GM21529 (cell line): ENCODE results near the gene ADAP2.
"Not testable (repeated sequence)": the region's sequence is repeated elsewhere in the genome, so short reads cannot be mapped to it uniquely, and the experiment has no call there.

Experiments used
- ATAC-seq: cut with Tn5 transposase; IDR thresholded peaks from one replicate; pipeline ENCODE4 v1.9.1; 2021; ENCODE audit not compliant: unreplicated experiment

ADAP2 gene

DNA sequence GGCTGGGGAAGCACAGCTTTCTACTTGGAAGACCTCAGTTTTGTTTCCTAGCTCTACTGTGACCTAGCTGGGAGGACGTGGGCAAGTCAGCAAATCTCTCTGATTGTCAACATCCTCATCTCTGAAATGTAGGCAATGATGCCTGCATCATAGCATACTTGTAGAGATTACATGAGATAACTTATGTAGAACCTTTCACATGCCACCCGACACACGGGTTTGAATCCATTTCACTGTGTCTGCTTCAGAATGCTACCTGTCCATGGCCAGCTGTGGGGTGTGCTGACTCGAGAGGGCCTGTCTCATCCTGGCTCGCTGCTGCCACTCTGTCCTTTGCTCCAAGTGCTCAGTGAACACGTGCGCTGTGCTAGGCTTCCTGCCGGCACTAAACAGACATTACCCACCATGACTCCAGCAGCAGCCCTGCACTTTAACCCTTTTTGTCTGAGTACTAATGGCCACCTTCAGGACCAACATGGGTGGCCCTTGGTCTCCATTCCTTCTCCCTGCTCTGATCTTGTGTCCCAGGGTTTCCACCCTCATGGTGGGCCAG, 7.4 kb downstream of the ADAP2 start:
- ATAC-seq = no peak

DNA sequence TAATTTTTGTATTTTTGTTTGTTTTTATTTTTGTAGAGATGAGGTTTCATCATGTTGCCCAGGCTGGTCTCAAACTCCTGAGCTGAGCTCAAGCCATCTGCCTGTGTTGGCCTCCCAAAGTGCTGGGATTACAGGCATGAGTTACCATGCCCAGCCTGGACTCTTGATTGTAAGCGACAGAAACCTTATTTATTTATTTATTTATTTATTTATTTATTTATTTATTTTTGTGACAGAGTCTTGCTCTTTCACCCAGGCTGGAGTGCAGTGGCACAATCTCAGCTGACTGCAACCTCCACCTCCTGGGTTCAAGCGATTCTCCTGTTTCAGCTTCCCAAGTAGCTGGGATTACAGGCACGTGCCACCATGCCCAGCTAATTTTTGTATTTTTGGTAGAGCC, 8.1 kb downstream of the ADAP2 start:
- not testable (repeated sequence) for ATAC-seq

DNA sequence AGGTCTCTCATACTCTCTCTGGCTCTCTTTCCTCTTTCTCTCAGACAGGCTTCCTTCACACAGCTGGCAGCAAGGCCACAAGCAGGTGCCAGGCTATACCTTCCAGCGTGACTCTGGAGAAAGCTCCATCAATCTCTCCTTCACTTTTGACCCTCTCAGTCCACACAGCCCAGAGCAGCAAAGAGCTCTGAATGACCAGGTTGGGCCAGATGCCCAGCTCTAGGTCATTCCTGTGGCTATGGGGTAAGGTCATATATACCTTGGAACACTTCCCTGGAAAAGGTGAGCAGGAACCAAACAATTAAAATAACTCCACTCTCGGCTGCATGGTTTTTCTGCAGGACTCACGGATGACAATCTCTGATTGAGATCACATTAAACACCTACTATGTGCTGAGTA, 8.8 kb downstream of the ADAP2 start:
- no peak for ATAC-seq

DNA sequence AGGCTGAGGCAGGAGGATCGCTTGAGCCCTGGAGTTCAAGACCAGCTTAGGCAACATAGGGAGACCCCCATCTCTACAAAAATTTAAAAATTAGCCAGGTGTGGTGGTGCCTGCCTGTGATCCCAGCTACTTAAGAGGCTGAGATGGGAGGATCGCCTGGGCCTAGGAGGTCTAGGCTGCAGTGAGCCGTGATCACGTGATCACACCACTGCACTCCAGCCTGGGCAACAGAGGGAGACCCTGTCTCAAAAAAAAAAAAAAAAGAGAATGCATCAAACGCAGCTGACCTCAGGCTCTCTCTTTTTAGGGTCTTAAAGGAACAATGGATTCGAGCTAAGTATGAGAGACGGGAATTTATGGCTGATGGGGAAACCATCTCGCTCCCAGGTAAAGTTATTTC, 9.8 kb downstream of the ADAP2 start:
- ATAC-seq = not testable (repeated sequence)

DNA sequence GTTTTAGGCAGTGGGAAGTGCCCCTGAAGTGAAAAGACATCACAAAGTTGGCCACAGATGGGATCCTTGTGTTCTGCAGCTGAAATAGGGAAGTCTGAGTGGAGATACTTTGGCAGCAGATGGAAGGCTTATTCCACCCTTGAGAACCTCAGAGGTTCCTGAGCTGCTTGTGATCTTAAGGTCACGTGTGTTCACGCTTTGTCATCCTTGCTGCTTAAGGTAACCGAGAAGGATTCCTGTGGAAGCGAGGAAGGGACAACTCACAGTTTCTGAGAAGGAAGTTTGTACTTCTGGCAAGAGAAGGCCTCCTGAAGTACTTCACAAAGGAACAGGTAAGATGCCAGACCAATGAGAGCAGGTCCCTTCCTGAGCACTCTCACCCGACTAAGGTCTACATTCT, 12.2 kb downstream of the ADAP2 start:
- ATAC-seq = no peak

DNA sequence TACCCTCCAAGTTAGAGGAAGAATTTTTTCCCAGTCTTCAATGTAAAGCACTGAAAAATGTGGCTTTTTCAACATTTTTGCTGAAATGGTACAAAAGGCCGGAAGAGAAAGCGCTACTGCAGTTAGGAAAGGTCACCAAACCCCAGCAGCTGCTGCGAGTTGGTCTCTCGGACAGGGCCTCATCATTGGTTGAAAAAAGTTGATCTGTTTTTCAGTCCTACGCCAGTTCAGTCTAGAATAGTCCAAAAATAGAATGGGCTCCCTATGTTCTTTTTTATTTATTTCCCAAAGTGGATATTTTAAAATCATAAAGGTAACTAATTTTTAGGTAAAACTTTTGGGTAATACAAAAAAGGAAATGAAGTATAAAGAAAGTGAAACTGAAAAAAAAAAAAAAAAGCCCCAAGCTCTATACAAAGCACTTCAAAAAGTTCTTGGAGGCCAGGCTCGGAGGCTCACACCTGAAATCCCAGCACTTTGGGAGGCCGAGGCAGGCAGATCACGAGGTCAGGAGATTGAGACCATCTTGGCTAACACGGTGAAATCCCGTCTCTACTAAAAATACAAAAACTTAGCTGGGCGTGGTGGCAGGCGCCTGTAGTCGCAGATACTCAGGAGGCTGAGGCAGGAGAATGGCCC, 17.4 kb downstream of the ADAP2 start:
- ATAC-seq = no peak

DNA sequence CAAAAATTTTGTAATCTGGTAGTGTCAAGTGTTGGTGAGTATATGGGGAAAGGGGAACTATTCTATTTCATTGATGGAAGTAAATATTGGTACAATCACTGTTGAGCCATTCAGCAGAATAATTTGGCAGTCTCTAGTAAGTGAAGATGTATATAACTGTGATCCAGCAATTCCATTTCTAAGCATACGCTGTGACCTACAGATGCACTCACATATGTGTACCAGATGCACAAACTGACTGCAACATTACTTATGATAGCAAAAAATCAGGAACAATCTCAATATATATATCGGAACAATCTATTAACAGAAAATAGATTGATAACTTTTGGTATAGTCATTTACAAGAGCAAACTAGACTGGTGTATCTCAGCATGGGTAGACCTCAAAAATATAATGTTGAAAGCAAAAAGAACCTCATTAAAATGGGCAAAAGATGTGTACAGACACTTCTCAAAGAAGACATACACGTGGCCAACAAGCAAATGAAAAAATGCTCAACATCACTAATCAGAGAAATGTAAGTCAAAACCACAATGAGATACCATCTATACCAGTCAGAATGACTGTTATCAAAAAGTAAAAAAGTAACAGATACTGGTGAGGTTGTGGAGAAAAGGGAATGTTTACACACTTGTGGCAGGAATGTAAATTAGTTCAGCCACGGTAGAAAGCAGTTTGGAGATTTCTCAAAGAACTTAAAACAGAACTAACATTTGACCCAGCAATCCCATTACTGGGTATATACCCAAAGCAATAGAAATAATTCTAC, 20.7 kb downstream of the ADAP2 start:
- ATAC-seq = no peak

GRCh38 chr17:30947796-30948195, 26.1 kb downstream of the ADAP2 start:
- no peak for ATAC-seq

DNA sequence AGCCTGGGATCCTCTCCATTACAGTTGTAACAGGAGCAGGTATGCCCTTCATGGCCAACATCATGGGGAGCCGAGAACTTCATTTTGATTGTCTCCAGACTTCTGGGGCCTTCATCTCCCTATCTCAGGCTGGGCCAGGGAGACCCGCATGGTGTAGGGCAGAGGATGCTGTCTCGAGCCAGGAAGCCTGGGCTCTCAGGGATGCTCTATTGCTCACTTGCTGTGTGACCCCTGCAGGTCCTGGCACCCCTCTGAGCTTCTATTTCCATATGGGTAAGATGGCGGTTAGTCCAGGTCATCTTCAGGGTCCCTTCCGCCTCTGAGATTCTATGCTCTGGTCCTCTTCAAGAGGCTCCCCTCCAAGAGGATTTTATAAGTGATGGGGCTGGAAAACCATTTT, 28.4 kb downstream of the ADAP2 start:
- no peak for ATAC-seq

DNA sequence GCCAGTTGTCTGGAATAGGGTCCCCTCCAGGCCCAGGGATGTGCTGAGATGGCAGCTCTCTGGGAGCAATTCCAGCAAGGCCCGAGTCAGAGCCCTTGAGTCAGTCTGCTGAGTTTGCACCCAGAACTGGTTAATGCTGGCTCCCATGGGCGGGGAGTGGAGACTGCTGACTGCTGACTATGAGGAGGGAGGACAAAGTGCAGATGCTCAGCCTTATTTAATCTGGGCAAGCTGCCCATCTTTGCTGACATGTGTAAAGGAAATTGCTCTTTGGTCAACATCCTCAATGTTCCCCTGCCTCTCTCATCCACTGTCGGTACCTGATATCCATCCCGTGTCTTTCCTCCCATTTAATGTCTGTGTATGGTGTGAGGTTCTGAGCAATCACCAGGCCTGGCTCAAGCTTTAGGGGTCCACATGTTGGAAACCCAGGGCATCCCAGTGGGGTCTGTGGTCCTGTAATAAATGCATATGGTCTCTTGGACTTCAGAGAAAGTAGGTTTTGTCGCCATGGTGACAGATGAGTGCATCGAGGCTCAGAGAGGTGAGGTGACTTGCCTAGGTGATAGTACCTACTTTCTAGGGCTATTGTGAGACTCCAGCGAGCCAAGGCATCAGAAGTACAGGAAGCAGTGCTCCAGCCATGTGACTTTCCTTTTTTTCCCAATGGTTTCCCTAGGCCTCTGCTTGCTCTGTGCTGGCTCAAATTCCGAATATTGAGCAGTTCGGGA, 29.1 kb downstream of the ADAP2 start:
- ATAC-seq = no peak

DNA sequence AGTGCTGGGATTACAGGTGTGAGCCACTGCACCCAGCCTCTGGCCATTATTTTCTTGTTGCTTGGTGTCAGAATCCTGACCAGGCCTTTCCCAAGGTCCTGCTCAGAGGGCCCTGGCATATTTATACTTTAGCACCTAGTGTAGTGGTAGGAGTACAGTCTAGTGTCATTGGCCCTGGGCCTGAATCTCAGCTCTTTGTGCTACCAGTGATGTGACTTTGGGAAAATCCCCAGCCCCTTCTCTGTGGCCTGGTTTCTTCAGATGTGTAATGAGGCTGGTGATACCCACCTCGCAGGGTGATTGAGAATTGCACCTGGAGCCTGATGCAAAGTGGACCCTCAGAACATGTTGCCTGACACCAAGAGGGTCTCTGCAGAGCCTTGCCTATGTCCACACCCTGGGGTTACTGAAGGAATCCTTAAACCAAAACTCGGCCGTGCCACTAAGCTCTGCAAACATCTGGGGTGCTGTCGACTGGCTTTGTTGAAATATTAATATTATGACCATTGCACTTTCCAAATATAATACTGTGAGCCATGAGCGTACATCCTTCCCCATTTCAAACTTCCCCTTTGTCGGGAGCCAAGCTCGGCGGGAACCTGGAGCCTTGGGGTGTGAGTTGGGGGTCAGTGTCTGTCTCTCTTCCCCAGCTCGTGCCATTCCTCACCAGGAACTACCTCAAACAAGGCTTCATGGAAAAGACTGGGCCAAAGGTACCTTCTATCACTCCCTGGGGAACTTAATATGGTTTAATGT, 31.1 kb downstream of the ADAP2 start:
- no peak for ATAC-seq

- ATAC-seq = no peak
Observed at GRCh38 chr17:30954046-30954830, 32.5 kb downstream of the ADAP2 start.

- ATAC-seq = no peak
Observed at GRCh38 chr17:30956764-30957374, 35.1 kb downstream of the ADAP2 start.

DNA sequence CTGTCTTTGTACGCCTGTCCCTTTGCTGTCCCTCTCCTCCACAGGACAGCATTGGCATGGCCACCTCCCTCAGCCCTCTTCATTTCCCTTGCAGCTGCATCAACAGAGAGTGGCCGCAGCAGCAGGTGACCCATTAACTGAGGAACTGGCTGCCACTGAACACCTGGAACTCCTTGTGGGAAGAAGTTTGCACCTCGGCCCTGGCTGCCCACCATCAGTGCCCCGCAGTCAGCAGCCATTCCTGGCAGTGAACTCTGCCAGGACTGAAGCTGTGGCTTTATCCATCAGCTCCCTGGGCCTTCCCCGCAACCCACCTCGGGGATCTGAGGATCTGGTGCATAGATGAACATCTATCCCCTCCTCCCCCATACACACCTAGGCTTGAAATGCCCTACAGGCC, 36.0 kb downstream of the ADAP2 start:
- ATAC-seq = no peak

DNA sequence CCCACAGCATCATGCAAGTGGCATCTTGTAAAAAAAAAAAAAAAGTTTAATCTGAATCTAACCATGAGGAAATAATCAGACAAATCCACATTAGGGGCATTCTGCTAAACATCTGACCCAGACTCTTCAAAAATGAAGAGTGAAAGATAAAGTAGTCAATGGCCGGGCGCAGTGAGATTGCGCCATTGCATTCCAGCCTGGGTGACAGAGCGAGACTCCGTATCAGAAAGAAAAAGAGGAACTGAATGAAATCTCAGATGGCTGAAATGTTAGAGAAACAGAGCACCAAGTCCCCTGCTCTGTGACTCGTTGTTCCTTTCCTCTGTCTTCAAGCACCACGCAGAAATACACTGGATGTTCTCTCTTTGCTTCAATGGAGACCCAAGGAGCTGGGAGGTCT, 36.4 kb downstream of the ADAP2 start:
- no peak for ATAC-seq

- peak; percentile 68 for ATAC-seq
Observed at GRCh38 chr17:30961209-30962188, 39.8 kb downstream of the ADAP2 start.

DNA sequence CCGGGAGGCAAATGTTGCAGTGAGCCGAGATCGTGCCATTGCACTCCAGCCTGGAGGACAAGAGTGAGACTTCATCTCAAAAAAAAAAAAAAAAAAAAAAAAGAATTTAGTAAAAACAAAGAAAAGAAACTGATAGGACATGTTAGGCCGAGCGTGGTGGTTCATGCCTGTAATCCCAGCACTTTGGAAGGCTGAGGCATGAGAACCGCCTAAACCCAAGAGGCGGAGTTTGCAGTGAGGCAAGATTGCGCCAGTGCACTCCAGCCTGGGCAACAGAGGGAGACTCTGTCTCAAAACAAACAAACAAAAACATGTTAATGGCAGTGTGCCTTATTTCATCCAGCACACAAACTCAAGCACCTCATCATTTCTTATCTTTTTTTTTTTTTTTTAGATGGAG, 42.6 kb downstream of the ADAP2 start:
- ATAC-seq = not testable (repeated sequence)

- no peak for ATAC-seq
Observed at GRCh38 chr17:30964876-30965275, 43.1 kb downstream of the ADAP2 start.

- no peak for ATAC-seq
Observed at GRCh38 chr17:30965686-30966085, 43.9 kb downstream of the ADAP2 start.
